Measurements from ENCODE around the gene NT5E.

GRCh38 chr6:85431271-85431670 lies 18.6 kb upstream of the NT5E start:
- TF ChIP-seq CTCF (IDR thresholded peaks at IDR 0.05; ENCODE audit: low read depth, low read length, poor library complexity, severe bottlenecking), result no peak
- TF ChIP-seq EZH2phosphoT487 (IDR thresholded peaks at IDR 0.05; ENCODE audit: borderline replicate concordance, low read length), result no peak
